HG03575 (cell line): ENCODE data around the gene SLC9C2.
"Not testable (repeated sequence)": the region's sequence is repeated elsewhere in the genome, so short reads cannot be mapped to it uniquely, and the experiment has no call there.

Source experiments
- ATAC-seq: cut with Tn5 transposase; IDR thresholded peaks from one replicate; pipeline ENCODE4 v1.9.1; 2021; ENCODE audit not compliant: unreplicated experiment, insufficient number of reproducible peaks, low FRiP score; ENCODE audit errors: extremely low read depth

The SLC9C2 gene

GRCh38 chr1:173603056-173603591 lies at the start of gene SLC9C2:
Gene SLC9C2 (minus strand): TSS chr1:173603072. CDS start chr1:173601776, 1,296 bp downstream.
- no peak for ATAC-seq

- no peak for ATAC-seq
Measured at GRCh38 chr1:173648880-173649605, 46.2 kb upstream of the SLC9C2 start.

GRCh38 chr1:173646656-173647055 lies 43.8 kb upstream of the SLC9C2 start:
- ATAC-seq: no peak

- not testable (repeated sequence) for ATAC-seq
Measured at GRCh38 chr1:173642450-173643139, 39.7 kb upstream of the SLC9C2 start.

- ATAC-seq: no peak
Measured at GRCh38 chr1:173639102-173639501, 36.2 kb upstream of the SLC9C2 start.

GRCh38 chr1:173638043-173639021 lies 35.5 kb upstream of the SLC9C2 start:
- no peak for ATAC-seq

- not testable (repeated sequence) for ATAC-seq
Measured at GRCh38 chr1:173637236-173638042, 34.6 kb upstream of the SLC9C2 start.

- no peak for ATAC-seq
Measured at GRCh38 chr1:173635116-173635515, 32.2 kb upstream of the SLC9C2 start, which contains the start of gene TEX50. Gene TEX50 (plus strand): TSS chr1:173635338. CDS start chr1:173635522, 184 bp downstream.

- ATAC-seq: no peak
Measured at GRCh38 chr1:173628888-173629287, 26.0 kb upstream of the SLC9C2 start.

GRCh38 chr1:173627269-173627668 lies 24.4 kb upstream of the SLC9C2 start:
- ATAC-seq: no peak

- no peak for ATAC-seq
Measured at GRCh38 chr1:173616859-173617258, 14.0 kb upstream of the SLC9C2 start.

- not testable (repeated sequence) for ATAC-seq
Measured at GRCh38 chr1:173613086-173613485, 10.2 kb upstream of the SLC9C2 start.

- ATAC-seq: no peak
Measured at GRCh38 chr1:173608503-173609216, 5.8 kb upstream of the SLC9C2 start.

- ATAC-seq: no peak
Measured at GRCh38 chr1:173601588-173601987, 1.3 kb downstream of the SLC9C2 start.

- ATAC-seq: no peak
Measured at GRCh38 chr1:173596097-173596825, 6.6 kb downstream of the SLC9C2 start.

- ATAC-seq: not testable (repeated sequence)
Measured at GRCh38 chr1:173591138-173591537, 11.7 kb downstream of the SLC9C2 start.

GRCh38 chr1:173590557-173590956 lies 12.3 kb downstream of the SLC9C2 start:
- ATAC-seq: no peak
